Breast epithelium (tissue), 4 donors: ENCODE data around the gene EHMT1. TPM values are rescaled to one million over a fixed set of nuclear protein-coding genes. Genes with fewer than 3 reads are reported as not detected.

Experiments used
- DNase-seq, 2 donors: peaks; one replicate each; pipeline ENCODE4 v3.0.0-alpha.2; 2019; ENCODE audit warnings: low spot score in 2 of 2
- H3K27ac ChIP-seq, 2 donors: fragments of 200-600 bp; sonication (generic) in 1 of 2; one replicate each; pipeline ENCODE4 v1.5.1; 2016 to 2019; ENCODE audit warnings: mild to moderate bottlenecking in 1 of 2
- H3K27me3 ChIP-seq, 2 donors: fragments of 200-600 bp; sonication (generic) in 1 of 2; one replicate each; pipeline versions ENCODE4 v1.5.1 to v1.6.0; 2017 to 2019; ENCODE audit warnings: control low read depth in 1 of 2, mild to moderate bottlenecking in 1 of 2
- H3K36me3 ChIP-seq: fragments of 200-600 bp; one replicate; pipeline ENCODE4 v1.5.1; 2019
- H3K4me1 ChIP-seq, 2 donors: fragments of 200-600 bp; sonication (generic); one replicate each; pipeline ENCODE4 v1.5.1; 2016 to 2019; ENCODE audit warnings: control low read depth in 1 of 2
- H3K4me3 ChIP-seq, 3 donors: fragments of 200-600 bp; sonication (generic); 1 replicate in 2 of 3; 2 replicates in 1 of 3; pipeline ENCODE4 v1.5.1; 2016 to 2019; ENCODE audit warnings: mild to moderate bottlenecking in 3 of 3, moderate library complexity in 2 of 3
- H3K9me3 ChIP-seq, 2 donors: fragments of 200-600 bp; sonication (generic) in 1 of 2; one replicate each; pipeline ENCODE4 v1.5.1; 2016 to 2019; ENCODE audit warnings: control low read depth in 1 of 2
- POLR2A ChIP-seq: fragments of 450-650 bp; IDR thresholded peaks from one replicate; pipeline ENCODE4 v1.6.1; 2016; ENCODE audit warnings: antibody characterized with exemption, mild to moderate bottlenecking, moderate library complexity
- POLR2AphosphoS5 ChIP-seq, 3 donors: sonication (generic); formaldehyde crosslinking; IDR thresholded peaks; one replicate each; pipeline ENCODE4 v1.6.1; 2017; ENCODE audit warnings: antibody characterized with exemption in 3 of 3
- intact Hi-C: fragments of 100-400 bp; cut with DNase I; formaldehyde crosslinking; loops from one replicate; pipeline ENCODE4 v1.15.1; 2023; ENCODE audit warnings: low total_unique reads
- total RNA-seq, 3 donors: library from RNA; depleted of rRNA; stranded (reverse); fragments of >200 nt; gene quantifications; one replicate each; pipeline ENCODE4 v1.1.0, GENCODE V29; 2016
- TF ChIP-seq, protein P1 (sequence below), 3 donors: fragments of 450-650 bp; IDR thresholded peaks; one replicate each; pipeline ENCODE4 v1.5.1; 2016 to 2017; ENCODE audit warnings: antibody characterized with exemption in 3 of 3, mild to moderate bottlenecking in 3 of 3, moderate library complexity in 3 of 3

EHMT1 gene
- total RNA-seq, 3 donors from 2014 or later = 63.7 to 113 (median 91.2) TPM

GRCh38 chr9:137727716-137728115 lies 108.9 kb downstream of the EHMT1 start:
- TF ChIP-seq POLR2AphosphoS5 (IDR thresholded peaks at IDR 0.05) (no peak), POLR2A (no peak)
- TF ChIP-seq, protein P1, sequence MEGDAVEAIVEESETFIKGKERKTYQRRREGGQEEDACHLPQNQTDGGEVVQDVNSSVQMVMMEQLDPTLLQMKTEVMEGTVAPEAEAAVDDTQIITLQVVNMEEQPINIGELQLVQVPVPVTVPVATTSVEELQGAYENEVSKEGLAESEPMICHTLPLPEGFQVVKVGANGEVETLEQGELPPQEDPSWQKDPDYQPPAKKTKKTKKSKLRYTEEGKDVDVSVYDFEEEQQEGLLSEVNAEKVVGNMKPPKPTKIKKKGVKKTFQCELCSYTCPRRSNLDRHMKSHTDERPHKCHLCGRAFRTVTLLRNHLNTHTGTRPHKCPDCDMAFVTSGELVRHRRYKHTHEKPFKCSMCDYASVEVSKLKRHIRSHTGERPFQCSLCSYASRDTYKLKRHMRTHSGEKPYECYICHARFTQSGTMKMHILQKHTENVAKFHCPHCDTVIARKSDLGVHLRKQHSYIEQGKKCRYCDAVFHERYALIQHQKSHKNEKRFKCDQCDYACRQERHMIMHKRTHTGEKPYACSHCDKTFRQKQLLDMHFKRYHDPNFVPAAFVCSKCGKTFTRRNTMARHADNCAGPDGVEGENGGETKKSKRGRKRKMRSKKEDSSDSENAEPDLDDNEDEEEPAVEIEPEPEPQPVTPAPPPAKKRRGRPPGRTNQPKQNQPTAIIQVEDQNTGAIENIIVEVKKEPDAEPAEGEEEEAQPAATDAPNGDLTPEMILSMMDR (IDR thresholded peaks at IDR 0.05) = no peak
- Histone ChIP-seq H3K4me3 (no peak overlapping the region), H3K27me3 (no peaks in the 10 kb centered on the region), H3K36me3 (no peaks in the 10 kb centered on the region), H3K27ac (no peak overlapping the region), H3K4me1 (no peaks in the 10 kb centered on the region), H3K9me3 (no peaks in the 10 kb centered on the region)
- intact Hi-C loops = no loop called here
- DNase-seq = no peak

- Histone ChIP-seq H3K36me3 (no peaks in the 10 kb centered on the region), H3K9me3 (no peaks in the 10 kb centered on the region), H3K4me1 (no peaks in the 10 kb centered on the region), H3K27me3 (no peaks in the 10 kb centered on the region), H3K4me3 (no peak overlapping the region), H3K27ac (no peak overlapping the region)
- DNase-seq = no peak
- TF ChIP-seq, protein P1 (IDR thresholded peaks at IDR 0.05) = no peak
- no peak for TF ChIP-seq POLR2A
- no peak for TF ChIP-seq POLR2AphosphoS5 (IDR thresholded peaks at IDR 0.05)
- intact Hi-C loops = no loop called here
Observed at GRCh38 chr9:137728444-137729311, 109.9 kb downstream of the EHMT1 start.

- peaks cover 0 to 7% of the 10 kb centered on the region in 2 donors for H3K9me3 ChIP-seq
- H3K36me3 ChIP-seq = no peaks in the 10 kb centered on the region
- H3K4me1 ChIP-seq = no peaks in the 10 kb centered on the region
- no peak overlapping the region for H3K27ac ChIP-seq
- intact Hi-C loops = no loop called here
- TF ChIP-seq POLR2AphosphoS5 (IDR thresholded peaks at IDR 0.05) (no peak), POLR2A (no peak)
- TF ChIP-seq, protein P1 (IDR thresholded peaks at IDR 0.05) = no peak
- H3K27me3 ChIP-seq = no peaks in the 10 kb centered on the region
- no peak for DNase-seq
- no peak overlapping the region for H3K4me3 ChIP-seq
Observed at GRCh38 chr9:137731216-137731946, 112.6 kb downstream of the EHMT1 start.

- H3K4me3 ChIP-seq = no peak overlapping the region
- DNase-seq = no peak
- peaks cover 0 to 7% of the 10 kb centered on the region in 2 donors for H3K9me3 ChIP-seq
- TF ChIP-seq POLR2A (no peak), POLR2AphosphoS5 (IDR thresholded peaks at IDR 0.05) (no peak)
- TF ChIP-seq, protein P1 (IDR thresholded peaks at IDR 0.05) = no peak
- no peaks in the 10 kb centered on the region for H3K27me3 ChIP-seq
- H3K27ac ChIP-seq = no peak overlapping the region
- intact Hi-C loops = no loop called here
- no peaks in the 10 kb centered on the region for H3K4me1 ChIP-seq
- no peaks in the 10 kb centered on the region for H3K36me3 ChIP-seq
Observed at GRCh38 chr9:137731947-137732813, 113.4 kb downstream of the EHMT1 start.
